Measurements from ENCODE around the gene SETD3. TPM values are rescaled to one million over a fixed set of nuclear protein-coding genes. Genes with fewer than 3 reads are reported as not detected.

SETD3 gene
- total and polyA plus RNA-seq, 8 donors: 14.0 to 32.7 (median 28.1) TPM

GRCh38 chr14:99525699-99526080, 45.0 kb upstream of the SETD3 start:
- DNase-seq (peak in 1 of 6 donors; percentile 79), ATAC-seq (no peak), FAIRE-seq (no peak)
- Histone ChIP-seq H3K4me3 (no peak overlapping the region), H3K27me3 (no peaks in the 10 kb centered on the region), H3K27ac (no peak overlapping the region), H3K36me3 (no peaks in the 10 kb centered on the region), H3K9me3 (no peaks in the 10 kb centered on the region), H3K4me1 (no peaks in the 10 kb centered on the region)
- intact Hi-C loops (cut with DNase I): loop anchor here in 1 of 3 donors (10.0 kb wide), 1 partner anchor 109 kb away; no protein-coding TSS in a partner anchor
- TF ChIP-seq CTCF (IDR thresholded peaks at IDR 0.05): no peak
- 82% methylated on average over 11 to 12 of the region's 12 CpGs for WGBS, 2 donors

GRCh38 chr14:99524804-99525698, 44.4 kb upstream of the SETD3 start:
- peak; percentile 15 to 52 (median 42) for ATAC-seq

GRCh38 chr14:99524091-99524661, 43.5 kb upstream of the SETD3 start:
- H3K27me3 ChIP-seq: no peaks in the 10 kb centered on the region
- H3K9me3 ChIP-seq: no peaks in the 10 kb centered on the region
- 65 to 66% methylated on average over 16 of the region's 16 CpGs for WGBS, 2 donors
- ATAC-seq: no peak
- intact Hi-C loops (cut with DNase I): loop anchor here in 1 of 3 donors (10.0 kb wide), 1 partner anchor 111 kb away; no protein-coding TSS in a partner anchor
- no peaks in the 10 kb centered on the region for H3K4me1 ChIP-seq
- peak in 1 of 6 donors; percentile 52 for DNase-seq
- no peak overlapping the region for H3K4me3 ChIP-seq
- no peaks in the 10 kb centered on the region for H3K36me3 ChIP-seq
- peak overlapping the region in 1 of 4 donors; percentile 8 for H3K27ac ChIP-seq
- TF ChIP-seq CTCF (IDR thresholded peaks at IDR 0.05): no peak
- FAIRE-seq: no peak

More at GRCh38 chr14:99524804-99525698, 44.4 kb upstream of the SETD3 start:
- 74 to 81% methylated on average over 17 of the region's 17 CpGs for WGBS, 2 donors
- FAIRE-seq (no peak), DNase-seq (no peak)
- Histone ChIP-seq H3K4me1 (no peaks in the 10 kb centered on the region), H3K27ac (no peak overlapping the region), H3K36me3 (no peaks in the 10 kb centered on the region), H3K27me3 (no peaks in the 10 kb centered on the region), H3K4me3 (no peak overlapping the region), H3K9me3 (no peaks in the 10 kb centered on the region)
- intact Hi-C loops (cut with DNase I): loop anchor here in 1 of 3 donors (10.0 kb wide), 1 partner anchor 110 kb away; no protein-coding TSS in a partner anchor
- TF ChIP-seq CTCF (IDR thresholded peaks at IDR 0.05): no peak

GRCh38 chr14:99523704-99524055, 43.0 kb upstream of the SETD3 start:
- H3K4me1 ChIP-seq: peaks cover 0 to 1% (median 0%) of the 10 kb centered on the region in 3 donors

More at GRCh38 chr14:99523704-99524055, 43.0 kb upstream of the SETD3 start:
- peak in 1 of 6 donors; percentile 40 for DNase-seq
- WGBS, 2 donors: 81 to 85% methylated on average over 5 of the region's 5 CpGs
- H3K4me3 ChIP-seq: no peak overlapping the region
- no peak for FAIRE-seq
- no peaks in the 10 kb centered on the region for H3K36me3 ChIP-seq
- no peak overlapping the region for H3K27ac ChIP-seq
- intact Hi-C loops (cut with DNase I): loop anchor here in 1 of 3 donors (10.0 kb wide), 1 partner anchor 111 kb away; no protein-coding TSS in a partner anchor
- no peak for ATAC-seq
- no peak for TF ChIP-seq CTCF (IDR thresholded peaks at IDR 0.05)
- no peaks in the 10 kb centered on the region for H3K27me3 ChIP-seq
- H3K9me3 ChIP-seq: no peaks in the 10 kb centered on the region
